Activated naive CD4-positive, alpha-beta T cell treated with anti-CD3 and anti-CD28 coated beads, Interleukin-2, amount 50 U/mL, for 72 hours (primary cell): Measurements from ENCODE around the gene MAPK4. TPM values are rescaled to one million over a fixed set of nuclear protein-coding genes. Genes with fewer than 3 reads are reported as not detected.

Source experiments
- ATAC-seq, 2 donors: fragments of 150-1000 bp; cut with Tn5 transposase; 2 replicates each; pipeline ENCODE4 v1.10.0; 2021; ENCODE audit warnings: mild to moderate bottlenecking in 2 of 2, moderate library complexity in 2 of 2
- DNase-seq, 2 donors: peaks; one replicate each; pipeline ENCODE4 v3.0.0; 2021 to 2022; ENCODE audit warnings: low spot score in 2 of 2
- H3K27ac Mint-ChIP-seq, 2 donors: one replicate each; pipeline ENCODE4 v1.8.0; 2022; ENCODE audit warnings: mild to moderate bottlenecking in 2 of 2, mixed read lengths in 2 of 2
- H3K36me3 Mint-ChIP-seq, 2 donors: one replicate each; pipeline ENCODE4 v1.8.0; 2022; ENCODE audit warnings: mixed read lengths in 2 of 2
- H3K9me3 Mint-ChIP-seq, 2 donors: one replicate each; pipeline ENCODE4 v1.8.0; 2022; ENCODE audit warnings: mixed read lengths in 2 of 2
- total RNA-seq, 2 donors: library from RNA; stranded (reverse); gene quantifications; one replicate each; pipeline ENCODE4 v1.2.3, GENCODE V29; 2022

Gene MAPK4
- total RNA-seq, 2 donors from 2014 or later: not detected

GRCh38 chr18:50632895-50633515 lies 73.1 kb downstream of the MAPK4 start:
- ATAC-seq (no peak), DNase-seq (no peak)
- Mint-ChIP-seq H3K9me3 (no peaks in the 10 kb centered on the region), H3K36me3 (no peaks in the 10 kb centered on the region), H3K27ac (no peak overlapping the region)

- no peak overlapping the region for H3K27ac Mint-ChIP-seq
- no peak for DNase-seq
- no peak for ATAC-seq
- H3K9me3 Mint-ChIP-seq: no peaks in the 10 kb centered on the region
- H3K36me3 Mint-ChIP-seq: no peaks in the 10 kb centered on the region
Observed at GRCh38 chr18:50633992-50634391, 74.1 kb downstream of the MAPK4 start.

GRCh38 chr18:50636366-50637057 lies 76.6 kb downstream of the MAPK4 start:
- no peak overlapping the region for H3K27ac Mint-ChIP-seq
- no peaks in the 10 kb centered on the region for H3K36me3 Mint-ChIP-seq
- no peaks in the 10 kb centered on the region for H3K9me3 Mint-ChIP-seq
- no peak for DNase-seq
- no peak for ATAC-seq

GRCh38 chr18:50638016-50638883 lies 78.4 kb downstream of the MAPK4 start:
- H3K27ac Mint-ChIP-seq: no peak overlapping the region
- no peak for ATAC-seq
- H3K36me3 Mint-ChIP-seq: no peaks in the 10 kb centered on the region
- H3K9me3 Mint-ChIP-seq: no peaks in the 10 kb centered on the region
- no peak for DNase-seq

DNA sequence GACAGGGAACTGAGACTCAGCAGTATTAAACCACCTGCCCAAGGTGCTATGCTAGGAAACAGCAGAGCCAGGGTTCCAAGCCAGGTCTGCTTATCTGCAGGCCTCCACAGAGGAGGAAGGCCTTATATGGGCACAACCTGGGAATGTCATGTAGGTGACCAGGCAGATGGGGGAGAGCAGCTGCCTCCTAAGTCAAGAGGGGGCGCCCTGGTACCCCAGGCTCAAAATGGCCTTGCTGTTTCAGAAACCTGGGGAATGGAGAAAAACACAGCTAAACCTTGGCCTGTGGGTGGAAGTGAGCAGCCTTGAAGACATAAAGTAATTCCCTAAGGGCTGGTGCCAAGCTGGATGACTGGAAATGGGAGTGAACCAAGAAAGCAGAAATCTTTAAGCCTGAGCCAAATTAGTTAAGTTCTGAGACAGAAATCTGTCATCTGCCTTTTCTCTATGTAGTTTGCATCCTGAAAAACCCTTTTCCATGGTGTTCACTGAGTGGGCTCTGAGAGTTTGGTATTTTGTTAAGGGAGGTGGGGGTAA lies 79.1 kb downstream of the MAPK4 start:
- DNase-seq (no peak), ATAC-seq (no peak)
- Mint-ChIP-seq H3K9me3 (no peaks in the 10 kb centered on the region), H3K27ac (no peak overlapping the region), H3K36me3 (no peaks in the 10 kb centered on the region)

DNA sequence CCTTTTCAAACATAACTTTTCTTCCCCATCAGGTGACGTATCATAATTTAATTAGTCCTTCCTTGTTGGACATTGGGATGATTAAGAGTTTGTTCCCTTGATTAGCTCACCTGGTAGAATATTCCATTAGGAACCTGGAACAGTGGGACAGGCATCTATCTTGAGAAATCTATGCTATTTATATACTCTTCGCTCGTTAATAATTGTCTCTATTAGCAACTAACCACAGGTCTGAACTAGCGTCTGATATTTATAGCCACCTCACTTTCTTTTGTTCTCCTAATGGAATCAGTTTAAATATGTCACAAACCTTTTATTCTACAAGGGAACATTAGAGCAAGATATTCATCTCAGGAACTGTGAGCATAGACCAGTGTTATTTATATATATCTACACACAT lies 79.8 kb downstream of the MAPK4 start:
- DNase-seq (no peak), ATAC-seq (no peak)
- H3K9me3 Mint-ChIP-seq: no peaks in the 10 kb centered on the region
- H3K27ac Mint-ChIP-seq: no peak overlapping the region
- no peaks in the 10 kb centered on the region for H3K36me3 Mint-ChIP-seq

GRCh38 chr18:50642439-50642838 lies 82.6 kb downstream of the MAPK4 start:
- Mint-ChIP-seq H3K36me3 (no peaks in the 10 kb centered on the region), H3K27ac (no peak overlapping the region), H3K9me3 (no peaks in the 10 kb centered on the region)
- DNase-seq (no peak), ATAC-seq (no peak)

GRCh38 chr18:50644146-50644545 lies 84.3 kb downstream of the MAPK4 start:
- no peaks in the 10 kb centered on the region for H3K36me3 Mint-ChIP-seq
- no peak overlapping the region for H3K27ac Mint-ChIP-seq
- H3K9me3 Mint-ChIP-seq: no peaks in the 10 kb centered on the region
- ATAC-seq: no peak
- DNase-seq: no peak

DNA sequence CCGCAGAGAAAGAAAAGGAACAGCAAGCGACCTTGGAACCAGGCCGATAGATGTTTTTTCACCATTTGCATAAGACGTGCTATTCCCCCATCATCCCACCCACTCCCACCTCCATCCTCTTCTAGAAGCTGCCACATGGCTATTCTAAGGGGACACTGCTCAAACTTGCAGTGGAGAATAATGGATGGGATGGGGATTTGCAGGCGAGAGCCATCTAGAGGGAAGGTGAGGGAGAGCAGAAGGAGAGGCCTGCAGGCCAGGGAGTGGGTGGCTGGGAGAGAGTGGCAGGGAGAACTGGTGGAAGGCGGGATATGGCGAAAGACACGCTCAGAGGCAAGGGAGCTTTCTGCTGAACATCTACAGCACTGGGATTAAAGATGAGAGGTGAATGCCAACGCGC lies 84.9 kb downstream of the MAPK4 start:
- Mint-ChIP-seq H3K36me3 (no peaks in the 10 kb centered on the region), H3K9me3 (no peaks in the 10 kb centered on the region), H3K27ac (no peak overlapping the region)
- ATAC-seq (no peak), DNase-seq (no peak)

- ATAC-seq (no peak), DNase-seq (no peak)
- H3K27ac Mint-ChIP-seq: no peak overlapping the region
- H3K36me3 Mint-ChIP-seq: no peaks in the 10 kb centered on the region
- H3K9me3 Mint-ChIP-seq: peaks cover 0 to 2% of the 10 kb centered on the region in 2 donors
Observed at GRCh38 chr18:50647237-50647636, 87.3 kb downstream of the MAPK4 start.

DNA sequence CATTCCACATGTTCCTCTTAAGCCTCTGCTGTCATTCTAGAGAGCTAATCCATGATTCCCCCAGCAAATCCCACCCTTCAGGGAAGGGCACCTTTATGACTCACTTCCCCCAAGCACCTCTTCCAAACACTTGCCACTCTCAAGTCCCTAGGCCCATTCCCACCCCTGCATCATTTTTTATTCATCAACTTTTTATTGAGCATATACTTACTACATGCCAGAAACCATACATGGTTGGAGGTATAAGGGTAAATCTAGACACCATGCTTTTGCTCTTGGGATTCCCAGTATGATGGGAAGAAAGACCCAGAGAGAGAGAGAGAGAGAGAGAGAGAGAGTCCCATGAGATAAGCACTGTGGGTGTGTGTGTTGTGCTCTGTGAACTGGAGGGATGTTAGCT lies 87.9 kb downstream of the MAPK4 start:
- no peaks in the 10 kb centered on the region for H3K36me3 Mint-ChIP-seq
- DNase-seq (no peak), ATAC-seq (no peak)
- peaks cover 0 to 5% of the 10 kb centered on the region in 2 donors for H3K9me3 Mint-ChIP-seq
- no peak overlapping the region for H3K27ac Mint-ChIP-seq

DNA sequence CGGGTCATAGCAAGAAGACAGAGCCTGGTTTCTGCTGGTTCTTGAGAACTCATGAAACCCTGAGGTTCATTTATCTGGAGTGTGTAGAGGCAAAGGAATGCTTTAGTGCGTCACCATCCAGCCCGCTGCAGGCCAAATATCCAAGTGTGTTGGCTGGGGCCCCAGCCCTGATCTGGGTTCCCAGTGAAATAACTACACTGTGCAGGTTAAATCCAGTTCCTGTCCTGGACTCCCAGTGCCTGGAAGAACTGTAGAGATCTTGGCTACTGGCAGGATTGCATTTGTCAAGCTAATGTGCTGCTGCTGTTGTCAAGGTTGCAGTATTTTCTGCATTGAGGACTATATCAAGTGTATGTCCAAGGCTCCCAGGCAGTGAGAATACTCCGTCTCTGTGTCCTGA lies 89.9 kb downstream of the MAPK4 start:
- ATAC-seq (no peak), DNase-seq (no peak)
- H3K9me3 Mint-ChIP-seq: peaks cover 0 to 5% of the 10 kb centered on the region in 2 donors
- H3K36me3 Mint-ChIP-seq: no peaks in the 10 kb centered on the region
- no peak overlapping the region for H3K27ac Mint-ChIP-seq

- ATAC-seq (no peak), DNase-seq (no peak)
- Mint-ChIP-seq H3K9me3 (peaks cover 0 to 5% of the 10 kb centered on the region in 2 donors), H3K27ac (no peak overlapping the region), H3K36me3 (no peaks in the 10 kb centered on the region)
Observed at GRCh38 chr18:50651334-50651733, 91.4 kb downstream of the MAPK4 start.

DNA sequence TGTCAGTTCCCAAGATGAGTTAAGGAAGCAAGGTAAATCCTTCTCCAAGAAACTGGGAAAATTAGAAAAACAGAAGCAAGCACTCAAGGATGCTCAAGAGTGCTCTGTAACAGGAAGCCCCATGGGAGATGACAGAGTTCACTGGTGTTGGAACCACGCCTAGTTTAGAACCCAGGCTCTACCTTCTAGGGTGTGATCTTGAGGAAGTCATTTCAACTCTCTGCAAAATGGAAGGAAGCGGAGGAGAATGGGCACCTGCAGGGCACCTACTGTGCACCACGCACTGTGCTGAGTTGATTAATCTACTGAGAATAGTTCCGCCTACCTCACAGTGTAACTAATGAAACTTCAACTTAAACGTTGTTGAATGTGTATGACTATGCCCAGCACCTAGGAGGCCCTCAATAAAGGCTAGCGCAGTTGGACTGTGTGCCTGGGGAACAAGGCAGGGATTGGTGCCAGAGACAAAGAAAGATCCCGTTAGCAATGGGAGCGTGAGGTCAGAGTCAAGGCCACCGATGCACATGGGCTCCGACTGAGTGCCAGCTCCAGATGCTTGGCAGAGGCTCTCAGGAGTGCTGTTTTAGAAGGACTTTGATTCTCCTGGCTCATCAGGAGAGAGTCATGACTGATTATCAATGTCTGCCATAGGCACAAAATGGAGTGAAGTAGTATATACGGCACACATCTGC lies 93.7 kb downstream of the MAPK4 start:
- DNase-seq: no peak
- Mint-ChIP-seq H3K36me3 (no peaks in the 10 kb centered on the region), H3K27ac (no peak overlapping the region), H3K9me3 (peaks cover 0 to 5% of the 10 kb centered on the region in 2 donors)
- no peak for ATAC-seq

- peaks cover 0 to 5% of the 10 kb centered on the region in 2 donors for H3K9me3 Mint-ChIP-seq
- no peak overlapping the region for H3K27ac Mint-ChIP-seq
- no peaks in the 10 kb centered on the region for H3K36me3 Mint-ChIP-seq
- no peak for ATAC-seq
- no peak for DNase-seq
Observed at GRCh38 chr18:50654211-50654610, 94.3 kb downstream of the MAPK4 start.

DNA sequence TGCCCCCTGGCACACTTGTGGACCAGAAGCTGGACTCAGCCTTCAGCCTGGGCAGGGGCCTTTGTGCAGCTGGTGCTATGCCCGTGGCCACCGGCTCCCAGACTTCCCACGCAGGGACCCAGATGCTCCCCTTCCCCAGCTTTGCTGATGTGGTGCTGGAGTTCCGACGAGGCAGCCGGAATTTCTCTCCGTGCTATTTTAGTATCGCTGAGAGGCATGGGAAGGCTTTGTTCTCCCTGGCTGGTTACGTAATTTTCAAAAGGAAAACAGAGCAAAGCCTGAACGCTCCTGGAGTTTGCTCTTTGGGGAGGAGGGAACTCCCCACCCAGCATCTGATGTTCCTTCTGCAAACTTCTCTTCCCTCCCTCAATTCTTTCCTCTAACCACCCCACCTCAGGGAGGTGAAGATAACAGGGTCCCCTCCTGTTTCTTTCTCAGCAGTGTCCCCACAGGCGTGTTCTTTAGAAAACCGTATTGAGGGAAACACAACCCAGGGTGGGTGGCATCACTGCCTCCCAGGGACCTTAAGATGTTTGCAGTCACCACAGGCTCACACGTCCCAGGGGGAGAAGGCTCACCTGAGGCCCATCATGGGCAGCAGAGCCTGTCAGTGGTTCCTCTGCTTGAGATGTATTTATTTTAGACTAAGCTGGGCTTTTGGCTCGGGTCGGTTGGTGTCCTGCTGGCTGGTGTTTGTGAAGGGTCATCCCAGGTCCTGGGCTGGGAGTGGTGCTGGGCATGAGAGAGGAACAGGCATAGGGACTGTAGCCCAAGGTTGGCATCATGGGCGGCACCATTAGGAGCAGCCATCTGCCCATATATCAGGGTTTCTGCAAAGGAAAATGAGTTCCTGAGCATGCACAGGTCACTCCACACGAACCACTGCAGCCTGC lies 95.0 kb downstream of the MAPK4 start:
- H3K27ac Mint-ChIP-seq: no peak overlapping the region

More for the DNA sequence above, 95.0 kb downstream of the MAPK4 start:
- ATAC-seq (no peak), DNase-seq (no peak)
- Mint-ChIP-seq H3K9me3 (peaks cover 0 to 5% of the 10 kb centered on the region in 2 donors), H3K36me3 (no peaks in the 10 kb centered on the region)
